GM12874 (cell line): ENCODE data around the gene PRAME.

Source experiments
- CTCF ChIP-seq: IDR thresholded peaks from 2 replicates; pipeline ENCODE4 v1.5.1; 2011; ENCODE audit warnings: low read depth, mild to moderate bottlenecking, control low read depth, low read length, moderate library complexity; ENCODE audit not compliant: insufficient read depth

The PRAME gene

DNA sequence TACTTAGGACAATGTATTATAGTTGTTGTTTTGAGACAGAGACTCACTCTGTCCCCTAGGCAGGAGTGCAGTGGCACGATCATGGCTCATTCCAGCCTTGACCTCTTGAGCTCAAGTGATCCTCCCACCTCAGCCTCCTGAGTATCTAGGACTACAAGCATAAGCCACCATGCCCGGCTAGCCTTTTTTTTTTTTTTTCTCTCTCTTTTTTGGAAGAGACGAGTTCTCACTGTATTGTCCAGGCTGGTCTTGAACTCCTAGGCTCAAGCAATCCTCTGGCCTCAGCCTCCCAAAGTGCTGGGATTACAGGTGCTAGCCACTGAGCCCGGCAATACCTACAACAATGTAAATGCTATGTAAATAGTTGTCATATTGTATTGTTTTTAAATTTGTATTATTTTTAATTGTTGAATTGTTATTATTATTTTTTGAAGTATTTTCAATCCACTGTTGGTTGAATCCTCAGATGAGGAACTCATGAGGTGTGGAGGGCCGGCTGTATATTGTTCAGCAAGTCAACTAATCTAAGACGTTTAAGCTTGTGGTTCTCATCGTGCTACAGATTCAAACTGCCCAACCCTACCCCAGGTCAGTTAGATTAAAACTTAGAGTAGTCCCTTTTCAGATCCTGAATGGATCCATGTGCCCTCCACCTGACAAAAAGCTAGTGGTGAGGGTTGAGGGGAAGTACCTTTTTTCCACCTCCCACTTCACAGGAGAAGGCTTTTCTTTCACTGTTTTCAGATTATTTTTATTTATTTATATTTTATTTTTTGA lies 27.1 kb downstream of the PRAME start:
- TF ChIP-seq CTCF, result no peak

DNA sequence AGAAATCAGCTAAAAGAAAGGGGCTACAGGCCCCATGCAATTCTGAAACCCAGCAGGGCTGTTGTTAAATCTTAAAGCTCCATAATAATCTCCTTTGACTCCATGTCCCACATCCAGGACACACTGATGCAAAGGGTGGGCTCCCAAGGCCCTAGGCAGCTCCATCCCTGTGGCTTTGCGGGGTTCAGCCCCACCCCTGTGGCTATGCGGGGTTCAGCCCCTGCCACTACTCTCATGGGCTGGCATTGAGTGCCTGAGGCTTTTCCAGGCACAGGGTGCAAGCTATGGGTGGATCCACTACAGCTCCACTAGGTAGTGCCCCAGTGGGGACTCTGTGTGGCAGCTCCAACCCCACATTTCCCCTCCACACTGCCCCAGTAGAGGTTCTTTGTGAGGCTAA lies 30.3 kb downstream of the PRAME start:
- no peak for TF ChIP-seq CTCF

DNA sequence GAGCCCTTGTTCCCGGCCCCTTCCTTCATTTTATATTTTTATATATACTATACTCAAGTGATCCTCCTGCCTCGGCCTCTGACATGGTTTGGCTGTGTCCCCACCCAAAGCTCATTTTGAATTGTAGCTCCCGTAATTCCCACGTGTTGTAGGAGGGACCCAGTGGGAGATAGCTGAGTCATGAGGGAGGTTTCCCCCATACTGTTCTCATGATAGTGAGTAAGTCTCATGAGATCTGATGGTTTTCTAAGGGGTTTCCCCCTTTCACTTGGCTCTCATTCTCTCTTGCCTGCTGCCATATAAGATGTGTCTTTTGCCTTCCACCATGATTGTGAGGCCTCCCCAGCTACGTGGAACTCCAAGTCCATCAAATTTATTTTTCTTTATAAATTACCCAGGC lies 31.8 kb downstream of the PRAME start:
- TF ChIP-seq CTCF, result no peak

DNA sequence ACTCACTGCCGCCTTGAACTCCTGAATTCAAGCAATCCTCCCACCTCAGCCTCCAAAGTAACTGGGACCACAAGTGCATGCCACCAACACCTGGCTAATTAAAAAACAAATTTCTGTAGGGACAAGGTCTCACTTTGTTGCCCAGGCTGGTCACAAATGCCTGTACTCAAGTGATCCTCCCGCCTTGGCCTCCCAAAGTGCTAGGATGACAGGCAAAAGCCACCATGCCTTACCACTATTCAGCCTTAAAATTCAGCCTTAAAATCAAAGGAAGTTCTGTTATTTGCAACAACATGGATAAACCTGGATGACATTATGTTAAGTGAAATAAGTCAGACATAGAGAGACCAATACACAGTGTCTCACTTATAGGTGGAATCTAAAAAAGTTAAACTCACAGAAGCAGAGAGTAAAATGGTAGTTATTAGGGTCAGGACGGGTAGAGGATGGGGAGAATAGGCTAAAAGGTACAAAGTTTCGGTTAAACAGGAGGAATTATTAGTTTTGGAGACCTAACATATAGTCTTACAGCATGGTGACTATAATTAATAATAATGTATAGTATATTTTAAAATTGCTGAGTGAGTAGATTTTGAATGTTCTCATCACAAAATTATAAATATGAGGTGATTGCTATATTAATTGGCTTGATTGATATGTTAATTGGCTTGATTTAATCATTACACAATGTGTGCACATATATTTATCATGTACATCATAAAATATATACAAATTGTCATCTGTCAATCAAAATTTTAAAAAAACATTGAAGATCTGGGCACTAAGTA lies 32.7 kb downstream of the PRAME start:
- TF ChIP-seq CTCF, result no peak

GRCh38 chr22:22523494-22523893 lies 35.6 kb downstream of the PRAME start:
- TF ChIP-seq CTCF, result no peak

DNA sequence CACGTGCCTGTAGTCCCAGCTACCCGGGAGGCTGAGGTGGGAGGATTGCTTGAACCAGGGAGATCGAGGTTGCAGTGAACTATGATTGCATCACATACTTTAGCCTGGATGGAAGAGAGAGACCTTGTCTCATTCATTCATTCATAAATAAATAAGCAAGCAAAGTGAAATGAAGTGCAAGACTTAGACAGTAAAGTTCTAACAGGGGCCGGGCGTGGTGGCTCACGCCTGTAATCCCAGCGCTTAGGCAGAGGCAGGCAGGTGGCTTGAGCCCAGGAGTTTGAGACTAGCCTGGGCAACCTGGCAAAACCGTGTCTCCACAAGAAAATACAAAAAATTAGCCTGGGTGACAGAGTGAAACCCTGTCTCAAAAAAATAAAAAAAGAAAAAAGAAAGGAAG lies 37.4 kb downstream of the PRAME start:
- TF ChIP-seq CTCF, result no peak

- TF ChIP-seq CTCF, result no peak
Observed at GRCh38 chr22:22520667-22521602, 38.1 kb downstream of the PRAME start.
